Left ventricle myocardium inferior (tissue), 1 donor: ENCODE results near the gene CFB. TPM values are rescaled to one million over a fixed set of nuclear protein-coding genes. Genes with fewer than 3 reads are reported as not detected.

Source experiments
- DNase-seq: peaks from one replicate; pipeline ENCODE4 v3.0.0-alpha.2; 2020
- H3K27ac ChIP-seq: fragments of 200-600 bp; replicated peaks from 2 replicates; pipeline ENCODE4 v1.8.0; 2021
- H3K27me3 ChIP-seq: fragments of 200-600 bp; 2 replicates; pipeline ENCODE4 v1.8.0; 2021; ENCODE audit warnings: low read depth
- H3K36me3 ChIP-seq: fragments of 200-600 bp; 2 replicates; pipeline ENCODE4 v1.8.0; 2021
- H3K4me1 ChIP-seq: fragments of 200-600 bp; 2 replicates; pipeline ENCODE4 v1.8.0; 2021
- H3K4me3 ChIP-seq: fragments of 200-600 bp; 2 replicates; pipeline ENCODE4 v1.8.0; 2021; ENCODE audit warnings: mild to moderate bottlenecking, moderate library complexity
- H3K9me3 ChIP-seq: fragments of 200-600 bp; replicated peaks from 2 replicates; pipeline ENCODE4 v1.8.0; 2021
- intact Hi-C: fragments of 100-400 bp; cut with micrococcal nuclease; formaldehyde crosslinking; loops from one replicate; pipeline ENCODE4 v1.11.0; 2022
- total RNA-seq: library from RNA; stranded (reverse); fragmentation: NEBNext Ultra II Directional; extraction: Animal tissue kit (Norgen Biotek cat#: 25700); gene quantifications from one replicate; pipeline ENCODE4 v1.2.1, GENCODE V29; 2021
- TF ChIP-seq, protein P1 (sequence below): fragments of 200-600 bp; IDR thresholded peaks from 2 replicates; pipeline ENCODE4 v1.8.0; 2021; ENCODE audit warnings: antibody characterized with exemption, mild to moderate bottlenecking, borderline replicate concordance
- donor health status: DM: no; HTN: yes; CAD: no; lungs with severe emphysema.

CFB gene
- total RNA-seq, 1 donor from 2014 or later: 3.7 TPM

DNA sequence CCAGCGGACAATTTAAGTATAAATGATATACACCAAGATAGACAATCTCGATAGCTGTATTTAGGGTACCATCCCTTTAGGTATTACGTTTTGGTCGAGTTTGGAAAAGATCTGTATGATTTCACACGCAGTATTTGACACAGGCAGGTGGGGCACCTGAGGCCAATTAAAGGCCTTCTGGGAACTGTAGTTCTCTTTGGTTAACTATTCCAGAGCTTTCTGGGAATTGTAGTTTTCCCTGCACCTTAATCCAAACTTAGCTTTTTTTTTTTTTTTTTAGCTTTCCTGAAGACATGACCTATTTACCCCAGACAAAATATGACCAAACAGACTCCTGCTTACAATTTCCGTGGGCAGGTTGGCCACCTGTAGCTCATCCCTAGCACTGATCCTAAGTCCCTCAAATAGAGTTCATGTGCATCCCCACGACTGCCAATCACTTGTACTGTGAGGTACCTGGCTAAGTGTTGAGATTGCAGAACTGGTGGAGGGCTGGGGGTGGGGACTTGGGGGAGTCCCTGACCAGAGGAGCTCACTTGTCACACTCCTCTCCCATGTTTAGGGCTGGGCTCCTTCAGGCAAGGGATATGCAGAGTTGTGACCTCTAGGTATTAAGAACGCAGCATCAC is 47.4 kb upstream of the CFB start:
- no peaks in the 10 kb centered on the region for H3K27me3 ChIP-seq
- peak overlapping the region; percentile 92 for H3K27ac ChIP-seq
- TF ChIP-seq, protein P1, sequence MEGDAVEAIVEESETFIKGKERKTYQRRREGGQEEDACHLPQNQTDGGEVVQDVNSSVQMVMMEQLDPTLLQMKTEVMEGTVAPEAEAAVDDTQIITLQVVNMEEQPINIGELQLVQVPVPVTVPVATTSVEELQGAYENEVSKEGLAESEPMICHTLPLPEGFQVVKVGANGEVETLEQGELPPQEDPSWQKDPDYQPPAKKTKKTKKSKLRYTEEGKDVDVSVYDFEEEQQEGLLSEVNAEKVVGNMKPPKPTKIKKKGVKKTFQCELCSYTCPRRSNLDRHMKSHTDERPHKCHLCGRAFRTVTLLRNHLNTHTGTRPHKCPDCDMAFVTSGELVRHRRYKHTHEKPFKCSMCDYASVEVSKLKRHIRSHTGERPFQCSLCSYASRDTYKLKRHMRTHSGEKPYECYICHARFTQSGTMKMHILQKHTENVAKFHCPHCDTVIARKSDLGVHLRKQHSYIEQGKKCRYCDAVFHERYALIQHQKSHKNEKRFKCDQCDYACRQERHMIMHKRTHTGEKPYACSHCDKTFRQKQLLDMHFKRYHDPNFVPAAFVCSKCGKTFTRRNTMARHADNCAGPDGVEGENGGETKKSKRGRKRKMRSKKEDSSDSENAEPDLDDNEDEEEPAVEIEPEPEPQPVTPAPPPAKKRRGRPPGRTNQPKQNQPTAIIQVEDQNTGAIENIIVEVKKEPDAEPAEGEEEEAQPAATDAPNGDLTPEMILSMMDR: no peak
- H3K9me3 ChIP-seq: no peaks in the 10 kb centered on the region
- H3K4me3 ChIP-seq: peak overlapping the region; percentile 93
- no peak for DNase-seq
- intact Hi-C loops: no loop called here
- H3K4me1 ChIP-seq: peaks cover 60% of the 10 kb centered on the region
- peaks cover 14% of the 10 kb centered on the region for H3K36me3 ChIP-seq

DNA sequence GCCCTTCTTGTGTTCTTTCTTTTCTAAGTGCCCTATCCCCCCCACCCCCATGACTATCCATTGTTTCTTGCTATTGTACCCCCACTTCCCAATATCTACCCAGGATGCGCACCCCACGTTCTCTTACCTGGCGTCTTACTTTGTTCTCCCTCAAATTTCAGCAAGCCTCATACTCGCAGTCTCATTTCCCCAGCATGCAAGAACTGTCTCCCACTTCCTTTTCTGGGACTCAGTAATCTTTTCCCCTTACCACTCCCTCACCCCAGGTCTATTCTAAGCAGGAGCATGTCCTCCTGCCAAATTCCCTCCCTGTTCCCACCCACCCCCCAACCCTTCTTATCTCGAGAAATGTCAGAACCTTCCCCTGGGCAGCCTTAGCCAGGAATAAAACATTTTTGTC is 46.7 kb upstream of the CFB start:
- Histone ChIP-seq H3K4me3 (peak overlapping the region; percentile 93), H3K27me3 (no peaks in the 10 kb centered on the region), H3K9me3 (no peaks in the 10 kb centered on the region), H3K27ac (no peak overlapping the region), H3K4me1 (peaks cover 60% of the 10 kb centered on the region), H3K36me3 (peaks cover 7% of the 10 kb centered on the region)
- intact Hi-C loops: no loop called here
- TF ChIP-seq, protein P1: no peak
- DNase-seq: no peak

DNA sequence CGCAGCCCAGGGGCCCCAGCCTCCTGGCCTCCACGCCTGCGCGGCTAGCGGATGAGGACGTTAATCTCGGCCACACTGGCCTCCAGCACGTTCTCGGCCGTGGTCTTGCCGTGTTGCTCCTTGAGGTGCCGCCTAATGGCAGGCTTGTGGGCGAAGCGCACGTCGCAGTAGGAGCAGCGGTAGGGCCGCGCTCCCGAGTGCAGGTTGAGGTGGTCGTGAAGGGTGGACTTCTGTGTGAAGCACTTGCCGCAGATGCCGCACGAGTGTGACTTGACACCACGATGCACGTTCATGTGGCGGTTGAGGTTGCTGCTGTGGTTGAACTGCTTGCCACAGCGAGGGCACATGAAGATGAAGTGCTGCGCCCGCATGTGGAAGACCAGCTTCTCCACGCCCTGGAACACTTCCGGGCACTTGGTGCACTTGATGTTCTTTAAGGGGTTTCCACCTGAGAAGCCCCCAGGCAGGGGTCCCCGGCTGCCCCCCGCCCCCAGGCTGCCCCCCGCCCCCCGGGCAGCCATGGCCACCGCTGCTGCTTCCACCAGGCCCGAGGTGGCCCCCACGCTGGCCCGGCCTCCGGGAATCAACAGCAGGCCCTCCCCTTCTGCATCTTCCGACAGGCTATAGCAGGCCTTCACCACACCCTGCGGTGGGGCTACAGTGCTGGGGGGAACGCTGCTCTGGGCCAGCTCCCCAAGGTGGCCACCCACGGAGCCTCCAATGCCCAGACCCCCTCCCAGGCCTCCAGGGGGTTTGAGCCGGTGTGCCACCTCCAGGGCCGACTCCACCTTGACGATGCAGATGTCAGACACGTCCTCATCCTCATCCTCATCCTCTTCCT is 45.8 kb upstream of the CFB start:
- TF ChIP-seq, protein P1: no peak
- Histone ChIP-seq H3K27ac (peak overlapping the region; percentile 90), H3K4me3 (no peak overlapping the region), H3K27me3 (no peaks in the 10 kb centered on the region), H3K9me3 (no peaks in the 10 kb centered on the region), H3K36me3 (peaks cover 3% of the 10 kb centered on the region), H3K4me1 (peaks cover 60% of the 10 kb centered on the region)
- DNase-seq: no peak
- intact Hi-C loops: no loop called here

DNA sequence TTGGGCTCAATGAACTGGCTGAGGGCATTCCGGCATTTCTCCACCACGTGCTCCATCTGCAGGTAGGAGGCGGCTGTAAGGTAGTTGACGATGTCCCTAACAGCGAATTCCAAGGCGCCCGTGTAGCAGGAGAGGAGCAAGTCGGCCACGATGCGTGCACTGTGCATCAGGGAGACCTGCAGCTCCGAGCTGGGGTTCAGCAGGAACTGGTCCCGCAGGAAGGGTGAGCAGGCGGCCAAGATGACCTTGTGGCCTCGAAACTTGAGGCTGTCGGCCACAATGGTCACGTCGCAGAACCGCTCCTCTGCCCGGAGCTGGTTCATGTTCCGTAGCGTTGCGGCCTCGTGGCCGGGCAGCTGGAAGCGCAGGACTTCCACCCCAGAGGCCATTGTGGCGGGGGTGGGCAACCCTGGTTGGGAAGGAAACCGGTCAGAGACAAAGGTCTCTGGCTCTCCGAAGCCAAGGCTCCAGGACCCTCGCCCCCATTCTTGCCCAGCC is 44.9 kb upstream of the CFB start:
- peak overlapping the region; percentile 90 for H3K27ac ChIP-seq
- H3K4me3 ChIP-seq: peak overlapping the region; percentile 80
- TF ChIP-seq, protein P1: no peak
- intact Hi-C loops: no loop called here
- no peaks in the 10 kb centered on the region for H3K27me3 ChIP-seq
- no peaks in the 10 kb centered on the region for H3K36me3 ChIP-seq
- H3K4me1 ChIP-seq: peaks cover 60% of the 10 kb centered on the region
- peak; percentile 28 for DNase-seq
- no peaks in the 10 kb centered on the region for H3K9me3 ChIP-seq

DNA sequence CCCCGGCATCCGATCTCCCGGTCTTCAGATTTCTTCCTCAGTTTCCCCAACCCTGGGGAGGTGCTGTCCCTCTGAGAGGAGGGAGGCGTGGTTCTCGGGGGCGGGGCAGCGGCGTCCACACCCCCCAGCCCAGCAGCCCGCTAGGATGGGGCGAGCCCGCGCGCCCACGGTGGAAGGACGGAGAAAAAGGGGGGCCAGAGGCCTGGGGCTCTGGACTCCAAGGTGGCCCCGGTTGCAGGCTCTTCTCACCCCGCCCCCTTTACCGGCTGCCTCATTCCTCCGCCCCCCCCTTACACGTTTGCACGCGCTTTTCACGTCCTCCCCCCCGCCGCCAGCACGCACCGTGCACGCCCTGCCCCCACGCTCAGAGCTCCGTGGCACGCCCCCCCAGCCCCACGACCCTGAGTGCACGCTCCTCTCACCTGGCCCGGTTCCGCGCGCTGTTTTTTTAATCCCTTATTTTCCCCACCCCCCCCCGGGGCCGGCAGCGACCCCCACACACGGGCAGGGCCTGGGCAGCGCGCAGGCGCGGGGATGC is 44.4 kb upstream of the CFB start:
- Histone ChIP-seq H3K36me3 (no peaks in the 10 kb centered on the region), H3K27me3 (peaks cover 4% of the 10 kb centered on the region), H3K27ac (peak overlapping the region; percentile 90), H3K9me3 (no peaks in the 10 kb centered on the region), H3K4me3 (peak overlapping the region; percentile 80), H3K4me1 (peaks cover 58% of the 10 kb centered on the region)
- TF ChIP-seq, protein P1: no peak
- peak; percentile 69 for DNase-seq
- intact Hi-C loops: no loop called here
